ENCODE results near the gene ZFYVE28.

DNA sequence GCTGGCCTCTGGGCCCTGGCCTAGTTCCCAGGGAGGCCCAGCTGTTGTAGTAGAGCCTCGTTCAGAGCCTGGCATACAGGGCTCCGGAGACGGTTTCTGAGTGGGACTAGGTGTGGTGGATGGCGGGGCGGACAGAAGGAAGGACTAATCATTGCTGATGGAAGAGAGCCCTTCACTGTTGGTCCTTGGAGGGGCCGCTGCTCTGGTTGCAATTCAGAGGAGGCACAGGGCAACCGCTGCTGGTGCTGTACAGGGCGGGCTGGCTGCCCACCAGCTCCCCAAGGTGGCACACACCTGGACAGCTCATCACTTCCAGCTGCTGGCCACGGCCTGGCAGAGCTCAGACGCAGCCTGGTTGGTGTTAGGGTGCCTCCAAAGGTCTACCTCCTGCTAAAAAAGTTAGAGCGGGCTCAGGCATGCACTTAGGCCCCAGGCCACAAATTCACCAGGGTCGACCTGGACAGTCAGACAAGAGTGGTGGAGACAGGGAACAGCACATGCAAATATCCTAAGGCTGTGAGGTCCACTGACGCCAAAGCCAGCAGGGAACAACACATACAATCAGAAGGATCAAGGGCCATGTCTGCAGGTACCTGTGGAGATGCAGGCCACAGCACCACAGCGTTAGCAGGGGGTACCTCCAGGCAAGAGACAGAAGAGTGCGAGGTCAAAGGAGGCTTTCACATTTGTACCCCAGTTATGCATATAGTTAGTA lies 43.0 kb upstream of the ZFYVE28 start:
- TF ChIP-seq, protein P1, sequence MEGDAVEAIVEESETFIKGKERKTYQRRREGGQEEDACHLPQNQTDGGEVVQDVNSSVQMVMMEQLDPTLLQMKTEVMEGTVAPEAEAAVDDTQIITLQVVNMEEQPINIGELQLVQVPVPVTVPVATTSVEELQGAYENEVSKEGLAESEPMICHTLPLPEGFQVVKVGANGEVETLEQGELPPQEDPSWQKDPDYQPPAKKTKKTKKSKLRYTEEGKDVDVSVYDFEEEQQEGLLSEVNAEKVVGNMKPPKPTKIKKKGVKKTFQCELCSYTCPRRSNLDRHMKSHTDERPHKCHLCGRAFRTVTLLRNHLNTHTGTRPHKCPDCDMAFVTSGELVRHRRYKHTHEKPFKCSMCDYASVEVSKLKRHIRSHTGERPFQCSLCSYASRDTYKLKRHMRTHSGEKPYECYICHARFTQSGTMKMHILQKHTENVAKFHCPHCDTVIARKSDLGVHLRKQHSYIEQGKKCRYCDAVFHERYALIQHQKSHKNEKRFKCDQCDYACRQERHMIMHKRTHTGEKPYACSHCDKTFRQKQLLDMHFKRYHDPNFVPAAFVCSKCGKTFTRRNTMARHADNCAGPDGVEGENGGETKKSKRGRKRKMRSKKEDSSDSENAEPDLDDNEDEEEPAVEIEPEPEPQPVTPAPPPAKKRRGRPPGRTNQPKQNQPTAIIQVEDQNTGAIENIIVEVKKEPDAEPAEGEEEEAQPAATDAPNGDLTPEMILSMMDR (conservative IDR thresholded peaks at IDR 0.05), result no peak
- TF ChIP-seq EZH2 (IDR thresholded peaks at IDR 0.05; ENCODE audit: low read depth), result no peak
